Measurements from ENCODE around the gene DCBLD1.
"Not testable (repeated sequence)": the region's sequence is repeated elsewhere in the genome, so short reads cannot be mapped to it uniquely, and the experiment has no call there.

DCBLD1 gene

GRCh38 chr6:117482240-117483003 lies at the start of gene DCBLD1:
DCBLD1 (plus strand) TSS chr6:117482674; CDS start chr6:117482782, 108 bp downstream.
- peak; percentile 85 for DNase-seq (ENCODE audit: low read depth)

- DNase-seq (ENCODE audit: low read depth): peak; percentile 100
Measured at GRCh38 chr6:117440706-117441525, 41.6 kb upstream of the DCBLD1 start.

- DNase-seq (ENCODE audit: low read depth): peak; percentile 56
Measured at GRCh38 chr6:117441824-117442264, 40.6 kb upstream of the DCBLD1 start.

GRCh38 chr6:117442313-117442712 lies 40.2 kb upstream of the DCBLD1 start:
- not testable (repeated sequence) for DNase-seq (ENCODE audit: low read depth)

DNA sequence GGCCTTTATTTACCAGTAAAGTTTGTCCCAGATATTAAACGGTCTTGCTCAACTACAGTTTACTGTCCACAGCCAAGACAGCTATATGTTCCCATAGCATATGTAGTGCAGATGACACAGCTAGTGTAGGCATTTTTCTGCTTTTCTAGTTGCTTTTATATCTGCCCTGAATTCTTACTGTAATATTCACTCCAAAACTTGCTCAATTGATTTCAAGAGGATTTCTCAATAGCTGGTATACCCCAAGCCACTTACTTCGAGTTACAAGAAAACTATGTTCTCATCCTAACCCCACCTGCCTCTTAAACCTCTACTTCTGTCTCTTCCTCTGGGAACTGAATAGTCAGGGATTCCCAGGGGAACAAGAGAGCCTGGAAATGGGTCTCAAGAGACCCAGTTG lies 37.9 kb upstream of the DCBLD1 start:
- peak; percentile 61 for DNase-seq (ENCODE audit: low read depth)

DNA sequence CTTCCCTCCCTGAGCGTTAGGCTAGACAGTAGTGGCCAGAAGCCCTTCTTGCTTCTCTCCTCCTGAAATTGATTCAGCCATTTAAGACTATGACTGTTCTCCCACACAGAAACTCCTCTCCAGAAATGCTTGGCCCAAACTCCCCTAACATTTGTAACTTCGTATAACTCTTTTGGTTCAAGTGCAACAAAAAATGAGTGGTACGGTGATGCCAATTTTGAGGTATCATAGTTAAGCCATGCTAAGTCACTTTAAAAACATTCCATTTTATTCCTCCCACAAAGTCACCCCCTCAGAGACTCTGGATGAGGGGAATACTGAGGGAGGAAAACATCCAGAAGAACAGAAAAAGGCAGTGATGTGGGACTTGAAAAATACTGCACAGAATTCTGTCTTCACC lies 35.6 kb upstream of the DCBLD1 start:
- DNase-seq (ENCODE audit: low read depth): peak; percentile 52

DNA sequence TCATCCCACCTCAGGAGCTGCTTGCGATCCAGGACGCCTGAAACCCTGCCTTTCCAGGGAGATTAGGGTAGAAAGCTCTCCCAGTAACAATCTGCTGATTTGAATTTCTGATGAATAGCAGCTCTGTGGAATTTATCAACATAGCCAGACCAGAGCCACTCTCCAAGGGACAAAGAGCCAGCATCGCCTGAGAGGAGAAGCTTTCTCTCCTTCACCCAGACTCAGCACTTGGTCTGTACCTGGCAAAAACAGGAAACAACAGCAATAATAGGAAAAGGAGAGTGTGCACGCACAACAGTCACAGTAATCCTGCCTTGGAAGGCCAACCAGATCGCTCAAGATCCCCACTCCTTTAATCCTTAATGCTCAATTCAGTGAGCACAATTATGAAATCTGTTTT lies 34.5 kb upstream of the DCBLD1 start:
- peak; percentile 25 for DNase-seq (ENCODE audit: low read depth)

DNA sequence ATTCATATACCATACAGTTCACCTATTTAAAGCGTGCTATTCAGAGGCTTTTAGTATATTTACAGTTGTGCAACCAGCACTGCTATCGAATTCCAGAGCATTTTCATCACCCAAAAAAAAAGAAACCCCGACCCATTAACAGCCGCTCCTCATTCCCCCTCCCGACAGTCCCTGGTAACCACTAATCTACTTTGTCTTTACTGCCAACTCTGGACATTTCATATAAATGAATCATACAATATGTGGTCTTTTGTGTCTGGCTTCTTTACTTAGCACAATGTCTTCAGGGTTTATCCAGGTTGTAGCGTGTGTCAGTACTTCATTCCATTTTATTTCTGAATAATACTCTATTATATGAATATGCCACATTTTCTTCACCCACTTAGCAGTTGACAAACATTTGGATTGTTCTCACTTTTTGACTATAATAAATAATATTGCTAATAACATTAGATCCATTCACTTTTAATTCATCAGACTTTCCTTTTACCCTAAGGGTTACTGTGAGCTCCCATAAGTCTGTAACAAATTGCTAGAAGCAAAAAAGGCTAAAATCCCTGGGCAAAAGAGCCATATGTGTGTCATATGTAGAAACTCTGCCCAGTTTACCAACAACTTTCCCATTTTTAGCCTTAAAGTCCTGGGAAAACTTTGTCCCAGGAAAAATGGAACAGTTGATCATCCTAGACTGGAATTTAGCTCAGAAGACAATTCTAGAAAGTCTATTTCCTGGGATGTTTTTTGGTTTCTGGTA lies 33.6 kb upstream of the DCBLD1 start:
- peak; percentile 97 for DNase-seq (ENCODE audit: low read depth)

- peak; percentile 75 for DNase-seq (ENCODE audit: low read depth)
Measured at GRCh38 chr6:117449549-117450439, 32.7 kb upstream of the DCBLD1 start.

GRCh38 chr6:117451671-117452070 lies 30.8 kb upstream of the DCBLD1 start:
- no peak for DNase-seq (ENCODE audit: low read depth)

- no peak for DNase-seq (ENCODE audit: low read depth)
Measured at GRCh38 chr6:117456250-117456649, 26.2 kb upstream of the DCBLD1 start.

- DNase-seq (ENCODE audit: low read depth): no peak
Measured at GRCh38 chr6:117456998-117457397, 25.5 kb upstream of the DCBLD1 start.

DNA sequence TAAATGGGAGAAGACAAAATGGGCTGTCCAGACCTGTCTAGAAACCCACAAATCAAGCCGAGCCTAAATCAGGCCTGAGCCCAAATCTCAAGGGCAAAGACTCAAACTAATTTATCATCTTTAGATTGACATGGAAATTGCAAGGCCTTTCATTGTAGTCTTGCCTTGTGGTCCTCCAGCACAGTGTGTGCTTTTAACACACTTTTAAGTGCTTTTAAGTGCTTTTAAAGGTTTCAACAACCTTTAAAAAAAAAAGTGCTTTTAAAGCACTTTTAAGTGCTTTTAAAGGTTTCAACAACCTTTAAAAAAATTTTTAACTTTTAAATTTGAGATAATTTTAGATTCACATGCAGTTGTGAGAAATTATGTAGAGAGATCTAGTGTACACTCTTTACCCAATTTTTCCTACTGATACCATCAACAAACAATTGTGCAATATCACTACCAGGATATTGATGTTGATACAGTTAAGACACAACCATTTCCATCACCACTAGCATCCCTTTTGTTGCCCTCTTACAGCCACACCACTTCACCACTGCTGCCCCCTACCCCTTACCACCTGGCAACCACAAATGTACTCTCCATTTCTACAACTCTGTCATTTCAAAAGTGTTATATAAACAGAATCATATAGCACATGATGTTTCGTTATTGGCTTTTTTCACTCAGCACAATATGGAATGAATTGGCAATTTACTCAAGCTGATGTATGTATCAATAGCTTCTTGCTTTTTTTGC lies 23.1 kb upstream of the DCBLD1 start:
- DNase-seq (ENCODE audit: low read depth): no peak

DNA sequence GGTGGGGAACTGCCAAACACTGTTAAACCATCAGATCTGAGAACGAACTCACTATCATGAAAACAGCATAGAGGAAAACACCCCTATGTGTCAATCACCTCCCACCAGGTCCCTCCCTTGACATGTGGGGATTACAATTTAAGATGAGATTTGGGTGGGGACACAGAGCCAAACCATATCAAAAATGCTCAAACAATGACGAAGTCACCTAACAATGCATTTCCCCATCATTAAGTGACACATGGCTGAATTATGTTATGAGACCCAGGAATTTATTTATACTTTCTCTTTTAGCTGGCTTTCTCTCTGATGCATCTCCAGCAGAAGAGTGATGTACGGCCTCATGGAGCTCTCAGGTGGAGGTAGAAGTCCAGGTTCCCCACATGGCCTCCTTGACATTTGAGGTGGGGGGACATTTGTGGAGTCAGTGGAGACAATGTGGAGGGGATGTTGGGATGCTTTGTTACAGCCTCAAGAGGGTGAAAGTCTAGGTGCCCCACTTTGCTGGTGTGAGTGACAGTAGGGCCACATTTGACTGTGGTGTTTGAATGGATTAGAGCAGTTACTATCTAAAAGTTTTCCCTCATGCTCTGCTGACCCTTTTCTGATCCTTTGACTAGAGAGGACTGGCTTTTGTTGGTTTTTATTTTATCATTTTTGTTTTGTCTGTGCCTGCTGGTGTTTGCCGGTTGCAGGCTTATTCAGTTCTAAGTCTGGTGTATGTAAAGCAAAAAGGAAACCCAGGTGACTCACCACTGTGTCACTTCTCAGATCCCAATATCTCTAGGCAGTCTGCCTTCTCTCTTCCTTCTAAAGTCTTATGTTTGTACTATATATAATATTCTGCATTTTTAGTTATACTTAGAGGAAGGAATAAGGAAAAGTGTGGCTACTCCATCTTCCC lies 18.5 kb upstream of the DCBLD1 start:
- peak; percentile 84 for DNase-seq (ENCODE audit: low read depth)

DNA sequence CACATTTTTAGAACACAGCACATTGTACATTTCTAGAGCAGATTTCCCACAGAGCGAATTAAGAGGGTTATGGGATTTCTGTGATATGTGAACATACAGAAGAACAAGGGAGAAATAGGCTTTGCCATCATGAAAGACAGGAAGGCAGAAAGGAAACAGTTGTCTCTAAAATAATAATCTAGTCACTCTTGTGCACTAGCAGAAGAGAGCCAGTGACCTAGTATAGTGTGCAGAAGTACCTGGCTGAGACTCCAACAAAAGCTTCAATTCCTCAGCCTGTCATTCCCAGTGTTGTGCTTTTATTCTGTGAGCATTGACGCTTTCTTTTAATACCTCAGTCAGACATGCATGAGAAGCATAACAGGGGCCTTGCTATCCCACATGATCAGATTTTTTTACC lies 17.8 kb upstream of the DCBLD1 start:
- no peak for DNase-seq (ENCODE audit: low read depth)

DNA sequence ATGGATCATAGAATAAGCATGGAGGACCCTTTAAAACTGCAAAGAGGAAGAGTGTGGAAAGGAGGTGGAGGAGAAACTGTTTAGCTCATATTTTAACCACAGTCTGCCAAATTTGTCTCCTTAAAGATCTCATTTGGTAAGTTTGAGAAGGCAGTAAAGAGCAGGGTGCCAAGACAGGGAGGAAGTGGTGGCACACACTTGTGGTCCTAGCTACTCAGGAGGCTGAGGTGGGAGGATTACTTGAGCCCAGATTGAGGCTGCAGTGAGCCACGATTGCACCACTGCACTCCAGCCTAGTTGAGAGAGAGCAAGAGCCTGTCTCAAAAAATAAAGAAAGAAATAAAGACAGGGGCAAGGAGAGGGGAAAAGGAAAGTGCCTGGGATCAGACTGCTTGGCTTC lies 16.8 kb upstream of the DCBLD1 start:
- no peak for DNase-seq (ENCODE audit: low read depth)

- no peak for DNase-seq (ENCODE audit: low read depth)
Measured at GRCh38 chr6:117467876-117468275, 14.6 kb upstream of the DCBLD1 start.

DNA sequence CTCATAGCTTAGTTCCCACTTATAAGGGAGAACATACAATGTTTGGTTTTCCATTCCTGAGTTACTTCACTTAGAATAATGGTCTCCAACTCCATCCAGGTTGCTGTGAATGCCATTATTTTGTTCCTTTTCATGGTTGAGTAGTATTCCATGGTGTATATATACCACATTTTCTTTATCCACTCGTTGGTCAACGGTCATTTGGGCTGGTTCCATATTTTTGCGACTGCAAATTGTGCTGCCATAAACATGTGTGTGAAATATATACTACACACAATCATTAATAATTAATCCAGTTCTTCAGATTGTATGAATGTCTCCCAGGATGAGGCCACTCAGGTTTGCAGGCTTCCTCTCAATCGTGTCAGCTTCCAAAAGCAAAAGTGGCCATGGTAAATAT lies 13.9 kb upstream of the DCBLD1 start:
- DNase-seq (ENCODE audit: low read depth): not testable (repeated sequence)

DNA sequence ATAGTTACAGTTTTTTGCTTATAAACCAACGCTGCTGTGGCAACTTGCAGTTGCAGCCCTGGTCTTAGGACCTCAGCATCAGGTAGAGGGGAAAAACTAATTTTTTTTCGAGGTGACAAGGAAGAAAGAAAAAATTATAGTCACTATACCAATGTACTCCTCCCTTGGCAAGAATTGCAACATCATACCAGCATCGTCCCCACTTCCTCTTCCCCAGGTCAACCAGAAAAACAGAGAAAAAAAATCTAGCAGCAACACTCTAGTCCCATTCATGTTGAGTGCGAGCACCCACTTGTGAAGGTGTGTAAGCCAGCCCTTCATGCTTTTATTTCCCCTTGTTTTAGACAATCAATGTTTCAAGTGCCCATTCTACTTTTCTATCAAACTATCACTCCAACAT lies 13.1 kb upstream of the DCBLD1 start:
- no peak for DNase-seq (ENCODE audit: low read depth)

DNA sequence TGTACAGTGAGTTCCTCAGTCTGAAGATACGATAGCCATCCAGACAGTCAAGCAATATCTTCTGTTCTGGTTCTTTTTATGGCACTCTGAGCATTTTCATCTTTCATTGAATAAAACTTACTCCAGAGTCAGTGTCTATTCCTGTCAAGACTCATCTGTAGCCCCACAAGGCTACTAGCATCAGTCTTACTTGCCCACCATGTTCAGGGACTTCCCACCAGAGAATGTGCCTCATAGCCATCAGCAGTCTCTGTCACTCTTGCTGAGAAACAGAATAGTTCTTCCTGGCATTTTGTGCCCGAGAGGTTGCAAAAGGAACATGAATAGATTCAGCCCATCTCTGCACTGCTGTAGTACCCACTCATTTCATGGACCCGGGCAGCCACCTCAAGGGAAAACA lies 12.7 kb upstream of the DCBLD1 start:
- DNase-seq (ENCODE audit: low read depth): no peak
